H1 (cell line): ENCODE measurements around the gene IFNA16. TPM values are rescaled to one million over a fixed set of nuclear protein-coding genes. Genes with fewer than 3 reads are reported as not detected.
"Not testable (repeated sequence)": the region's sequence is repeated elsewhere in the genome, so short reads cannot be mapped to it uniquely, and the experiment has no call there.

ENCODE experiments used
- CTCF ChIA-PET: fragments of 300-600 bp; sonication (Branson Sonifier 250); formaldehyde crosslinking; loops from one replicate; lab custom pipeline; 2021; ENCODE audit not compliant: partially characterized antibody; lab: Charles Lee
- POLR2A ChIA-PET: fragments of 300-600 bp; sonication (Branson Sonifier 250); formaldehyde crosslinking; loops from one replicate; lab custom pipeline; 2021; ENCODE audit warnings: inconsistent platforms; ENCODE audit not compliant: partially characterized antibody; lab: Charles Lee
- DNase-seq, 2 experiments: peaks; one replicate each; pipeline versions ENCODE4 v3.0.0 to v3.0.0-alpha.2; 2010 to 2022; ENCODE audit warnings: low spot score in 2 of 2, low read depth in 1 of 2, mixed read lengths in 1 of 2
- FAIRE-seq: peaks from 2 replicates; lab custom pipeline; 2011; peaks lifted over from hg19 to GRCh38; lab: Jason Lieb, UNC
- H2AFZ ChIP-seq: 2 replicates; pipeline ENCODE4 v1.8.1; 2012; ENCODE audit warnings: low read length, inconsistent platforms
- H2AK5ac ChIP-seq: 2 replicates; pipeline ENCODE4 v1.6.1; 2013; ENCODE audit warnings: low read depth, low read length
- H2BK120ac ChIP-seq: replicated peaks from 2 replicates; pipeline ENCODE3; 2013; ENCODE audit warnings: low read depth, low read length, inconsistent platforms
- H2BK12ac ChIP-seq: 2 replicates; pipeline ENCODE4 v1.6.1; 2013; ENCODE audit warnings: low read depth, low read length
- H2BK15ac ChIP-seq: 2 replicates; pipeline ENCODE4 v1.6.1; 2013; ENCODE audit warnings: low read length
- H2BK20ac ChIP-seq: 2 replicates; pipeline ENCODE4 v1.6.1; 2013; ENCODE audit warnings: low read length
- H2BK5ac ChIP-seq: 2 replicates; pipeline ENCODE4 v1.6.1; 2013; ENCODE audit warnings: low read depth, low read length
- H3K14ac ChIP-seq: 2 replicates; pipeline ENCODE4 v1.6.1; 2013; ENCODE audit warnings: inconsistent platforms; ENCODE audit not compliant: insufficient read length
- H3K18ac ChIP-seq: 2 replicates; pipeline ENCODE4 v1.6.1; 2013; ENCODE audit warnings: low read length; ENCODE audit errors: extremely low read depth
- H3K23ac ChIP-seq: 2 replicates; pipeline ENCODE4 v1.6.1; 2013; ENCODE audit warnings: inconsistent platforms; ENCODE audit not compliant: insufficient read length
- H3K23me2 ChIP-seq: 2 replicates; pipeline ENCODE4 v1.6.1; 2013; ENCODE audit warnings: low read depth, low read length
- H3K27ac ChIP-seq: 2 replicates; pipeline ENCODE4 v1.6.1; 2011; ENCODE audit warnings: low read depth, low read length, inconsistent platforms
- H3K27me3 ChIP-seq, 4 experiments: replicated peaks in 1 of 4; 1 replicate in 1 of 4; 2 replicates in 3 of 4; pipeline versions ENCODE4 v1.6.1 to v1.8.1; 2011 to 2013; ENCODE audit warnings: low read length in 3 of 4, mild to moderate bottlenecking in 3 of 4, inconsistent platforms in 2 of 4, mixed read lengths in 2 of 4, moderate library complexity in 1 of 4; ENCODE audit not compliant: control insufficient read depth in 3 of 4, insufficient read depth in 3 of 4; ENCODE audit errors: extremely low read depth in 1 of 4
- H3K36me3 ChIP-seq, 4 experiments: 2 replicates each; pipeline versions ENCODE4 v1.6.1 to v1.8.1; 2011 to 2013; ENCODE audit warnings: mild to moderate bottlenecking in 4 of 4, low read length in 3 of 4, moderate library complexity in 2 of 4, control low read depth in 1 of 4, inconsistent platforms in 1 of 4; ENCODE audit not compliant: insufficient read depth in 4 of 4, control insufficient read depth in 2 of 4
- H3K4ac ChIP-seq: replicated peaks from 2 replicates; pipeline ENCODE3; 2013; ENCODE audit warnings: low read length, low read depth, mixed read lengths, inconsistent platforms; ENCODE audit not compliant: insufficient read length
- H3K4me1 ChIP-seq, 4 experiments: replicated peaks in 1 of 4; 1 replicate in 1 of 4; 2 replicates in 3 of 4; pipeline versions ENCODE4 v1.6.1 to v1.8.1; 2011 to 2013; ENCODE audit warnings: low read length in 3 of 4, inconsistent platforms in 2 of 4, mixed read lengths in 1 of 4; ENCODE audit not compliant: insufficient read depth in 4 of 4, control insufficient read depth in 3 of 4
- H3K4me2 ChIP-seq, 2 experiments: 2 replicates each; pipeline versions ENCODE4 v1.6.1 to v1.8.1; 2011 to 2013; ENCODE audit warnings: low read depth in 2 of 2, low read length in 2 of 2, control low read depth in 1 of 2, inconsistent platforms in 1 of 2, mild to moderate bottlenecking in 1 of 2; ENCODE audit not compliant: insufficient read depth in 1 of 2
- H3K4me3 ChIP-seq, 4 experiments: fragments of 200-600, 300-600 bp in 1 of 4; sonication (generic), shearing (Covaris generic), sonication (Bioruptor Twin) in 1 of 4; 2 replicates each; pipeline versions ENCODE4 v1.5.1 to v1.8.1; 2011 to 2016; ENCODE audit warnings: low read length in 4 of 4, low read depth in 3 of 4, control low read depth in 2 of 4, inconsistent platforms in 2 of 4, mild to moderate bottlenecking in 2 of 4, mixed read lengths in 1 of 4, moderate library complexity in 1 of 4; ENCODE audit not compliant: insufficient read depth in 2 of 4; ENCODE audit errors: extremely low read depth in 1 of 4
- H3K56ac ChIP-seq: replicated peaks from 2 replicates; pipeline ENCODE3; 2013; ENCODE audit warnings: low read depth, mild to moderate bottlenecking, mixed read lengths, low read length, inconsistent platforms; ENCODE audit not compliant: insufficient read length
- H3K79me1 ChIP-seq: 2 replicates; pipeline ENCODE4 v1.6.1; 2013; ENCODE audit warnings: low read depth, low read length, control low read depth
- H3K79me2 ChIP-seq, 2 experiments: 2 replicates each; pipeline versions ENCODE4 v1.6.1 to v1.8.1; 2012 to 2013; ENCODE audit warnings: low read length in 2 of 2, mild to moderate bottlenecking in 2 of 2, inconsistent platforms in 1 of 2; ENCODE audit not compliant: insufficient read depth in 2 of 2, control insufficient read depth in 1 of 2
- H3K9ac ChIP-seq, 4 experiments: replicated peaks in 1 of 4; 1 replicate in 1 of 4; 2 replicates in 3 of 4; pipeline versions ENCODE4 v1.6.1 to v1.8.1; 2011 to 2013; ENCODE audit warnings: low read depth in 3 of 4, low read length in 3 of 4, control low read depth in 2 of 4, mild to moderate bottlenecking in 2 of 4, moderate library complexity in 2 of 4, inconsistent platforms in 1 of 4; ENCODE audit errors: extremely low read depth in 1 of 4
- H3K9me3 ChIP-seq, 2 experiments: 2 replicates each; pipeline versions ENCODE4 v1.6.1 to v1.8.1; 2012 to 2013; ENCODE audit warnings: mild to moderate bottlenecking in 2 of 2, moderate library complexity in 2 of 2, control low read depth in 1 of 2, inconsistent platforms in 1 of 2, low read depth in 1 of 2, low read length in 1 of 2, mixed read lengths in 1 of 2; ENCODE audit not compliant: insufficient read depth in 2 of 2
- H4K20me1 ChIP-seq, 2 experiments: replicated peaks in 1 of 2; 2 replicates each; pipeline versions ENCODE3 to v1.8.1; 2011 to 2013; ENCODE audit warnings: inconsistent platforms in 2 of 2, low read length in 2 of 2, mild to moderate bottlenecking in 1 of 2; ENCODE audit not compliant: insufficient read depth in 2 of 2, control insufficient read depth in 1 of 2
- H4K5ac ChIP-seq: 2 replicates; pipeline ENCODE4 v1.6.1; 2013; ENCODE audit warnings: low read length, low read depth, mixed read lengths, inconsistent platforms; ENCODE audit not compliant: insufficient read length
- H4K8ac ChIP-seq: 2 replicates; pipeline ENCODE4 v1.8.0; 2013; ENCODE audit warnings: mild to moderate bottlenecking, moderate library complexity, low read length, inconsistent platforms; ENCODE audit not compliant: insufficient read depth; ENCODE audit errors: extremely low read depth
- H4K91ac ChIP-seq: replicated peaks from 2 replicates; pipeline ENCODE3; 2013; ENCODE audit warnings: low read length, mixed read lengths, inconsistent platforms; ENCODE audit not compliant: insufficient read length
- RAD21 ChIP-seq, 2 experiments: IDR thresholded peaks in 1 of 2; conservative IDR thresholded peaks in 1 of 2; 2 replicates each; pipeline ENCODE4 v1.6.1; 2011; ENCODE audit warnings: low read depth in 2 of 2, low read length in 2 of 2, improper control_type of control experiment in 1 of 2, inconsistent platforms in 1 of 2, mild to moderate bottlenecking in 1 of 2, moderate library complexity in 1 of 2
- WGBS, 2 experiments: shearing (Covaris generic) in 1 of 2; methylation state at CpG; one replicate each; pipeline versions ENCODE4 v1.1.6 to v1.1.7; 2013 to 2015; ENCODE audit warnings: low lambda C conversion rate in 2 of 2, mixed read lengths in 2 of 2, inconsistent platforms in 1 of 2, low coverage in 1 of 2, missing lambda C conversion rate in 1 of 2; ENCODE audit not compliant: insufficient replicate concordance in 2 of 2, insufficient coverage in 1 of 2, insufficient read length in 1 of 2; ENCODE audit errors: extremely low coverage in 1 of 2, missing lambda C conversion rate in 1 of 2; 5-methylcytosine and 5-hydroxymethylcytosine counted together
- polyA plus RNA-seq, 7 experiments: library from polyadenylated mRNA; depleted of rRNA in 3 of 7; stranded (reverse) in 5 of 7; unstranded in 2 of 7; fragments of >200 nt in 5 of 7; fragments of 200-250 nt in 2 of 7; gene quantifications; 1 replicate in 5 of 7; 2 replicates in 1 of 7; 4 replicates in 1 of 7; pipeline versions ENCODE4 v1.2.1 to v1.2.3, GENCODE V29; 2011 to 2013; ENCODE audit warnings: missing spikeins in 2 of 7, mixed read lengths in 2 of 7
- total RNA-seq: library from RNA; stranded (reverse); fragmentation: NEBNext Ultra II Directional; extraction: Animal tissue kit (Norgen Biotek cat#: 25700); gene quantifications from 2 replicates; pipeline ENCODE4 v1.2.1, GENCODE V29; 2021
- TF ChIP-seq, protein P1 (sequence below), 3 experiments: IDR thresholded peaks; 1 replicate in 2 of 3; 2 replicates in 1 of 3; pipeline versions ENCODE4 v1.5.1 to v1.6.1; 2011; ENCODE audit warnings: low read length in 3 of 3, mild to moderate bottlenecking in 3 of 3, inconsistent platforms in 2 of 3, low read depth in 1 of 3, moderate library complexity in 1 of 3; ENCODE audit not compliant: insufficient read depth in 1 of 3; ENCODE audit errors: control extremely low read depth in 1 of 3

Gene IFNA16
- total and polyA plus RNA-seq, 2 of the 8 experiments (the other 6 are each of a cell fraction or from before 2014, with no cell fraction given) = not detected

DNA sequence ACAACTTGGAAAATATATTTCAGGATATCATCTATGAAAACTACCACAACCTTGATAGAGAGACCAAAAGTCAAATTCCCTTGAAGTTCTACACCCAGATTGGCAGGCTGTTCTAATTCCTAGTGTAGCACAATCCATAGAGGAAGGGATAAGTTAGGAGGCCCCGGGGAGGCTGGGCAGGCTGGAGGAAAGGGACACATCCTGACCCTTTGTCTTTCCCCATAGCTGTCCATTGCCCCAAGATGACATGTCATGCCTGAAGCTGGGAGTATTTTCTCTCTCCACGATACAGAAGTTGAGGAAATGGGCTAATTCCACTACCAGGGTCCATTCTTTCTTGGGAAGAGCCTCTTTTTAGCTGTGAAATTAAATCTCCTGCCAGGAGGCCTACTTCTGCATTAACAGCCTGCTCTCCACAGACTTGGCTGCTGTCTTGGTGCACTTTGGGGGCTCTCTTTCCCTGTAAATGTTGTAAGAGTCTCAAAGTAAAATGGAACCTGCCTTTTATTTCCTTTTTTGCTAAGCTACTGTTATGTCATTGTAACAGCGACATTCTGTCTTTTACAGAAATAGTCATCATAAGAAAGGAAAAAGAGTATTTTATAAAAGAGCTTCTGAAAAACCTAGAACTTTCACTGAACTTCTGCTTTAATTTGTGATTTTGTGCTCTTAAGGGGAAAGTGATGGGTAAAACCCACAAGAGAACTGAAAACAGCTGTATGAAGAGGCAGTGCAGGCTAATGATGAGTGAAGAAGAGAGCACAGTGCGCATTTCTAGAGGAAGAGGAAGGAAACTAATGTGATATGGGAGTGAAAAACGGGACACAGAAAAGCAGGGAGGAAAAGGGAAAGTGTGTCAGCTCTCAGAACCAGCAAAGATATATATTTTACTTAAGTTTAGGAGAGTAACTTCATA is 3.4 kb downstream of the IFNA16 start:
- H3K4me2 ChIP-seq, H2AK5ac ChIP-seq, H3K4ac ChIP-seq, H4K8ac ChIP-seq, H3K27me3 ChIP-seq, H3K14ac ChIP-seq, H3K79me2 ChIP-seq, H2AFZ ChIP-seq, H2BK12ac ChIP-seq, FAIRE-seq, H2BK15ac ChIP-seq, POLR2A ChIA-PET, H3K27ac ChIP-seq, H2BK120ac ChIP-seq, H3K56ac ChIP-seq, H3K23me2 ChIP-seq, H3K9ac ChIP-seq, H3K9me3 ChIP-seq, DNase-seq, H4K5ac ChIP-seq, H3K4me3 ChIP-seq, H3K23ac ChIP-seq, H3K4me1 ChIP-seq, H3K36me3 ChIP-seq, H2BK20ac ChIP-seq, H4K91ac ChIP-seq, H3K79me1 ChIP-seq, H3K18ac ChIP-seq, H2BK5ac ChIP-seq, H4K20me1 ChIP-seq: not testable (repeated sequence)
- WGBS, 2 experiments = 42% methylated on average over 4 of the region's 5 CpGs; no CpG with 5 or more reads in 1 of the 2 experiments
- CTCF ChIA-PET = interaction anchor here (0.6 to 3.5 kb wide), 16 partner anchors 12 to 1281 kb away, joined by 3 to 19 read pairs (median 4); partner anchors contain the start of gene IFNA7
- peak; percentile 59 to 70 for TF ChIP-seq RAD21 (IDR thresholded peaks at IDR 0.05 in 1 of 2, conservative IDR thresholded peaks at IDR 0.05 in 1 of 2; ENCODE audit: low read depth in 2 of 2, low read length in 2 of 2)
- TF ChIP-seq, protein P1, sequence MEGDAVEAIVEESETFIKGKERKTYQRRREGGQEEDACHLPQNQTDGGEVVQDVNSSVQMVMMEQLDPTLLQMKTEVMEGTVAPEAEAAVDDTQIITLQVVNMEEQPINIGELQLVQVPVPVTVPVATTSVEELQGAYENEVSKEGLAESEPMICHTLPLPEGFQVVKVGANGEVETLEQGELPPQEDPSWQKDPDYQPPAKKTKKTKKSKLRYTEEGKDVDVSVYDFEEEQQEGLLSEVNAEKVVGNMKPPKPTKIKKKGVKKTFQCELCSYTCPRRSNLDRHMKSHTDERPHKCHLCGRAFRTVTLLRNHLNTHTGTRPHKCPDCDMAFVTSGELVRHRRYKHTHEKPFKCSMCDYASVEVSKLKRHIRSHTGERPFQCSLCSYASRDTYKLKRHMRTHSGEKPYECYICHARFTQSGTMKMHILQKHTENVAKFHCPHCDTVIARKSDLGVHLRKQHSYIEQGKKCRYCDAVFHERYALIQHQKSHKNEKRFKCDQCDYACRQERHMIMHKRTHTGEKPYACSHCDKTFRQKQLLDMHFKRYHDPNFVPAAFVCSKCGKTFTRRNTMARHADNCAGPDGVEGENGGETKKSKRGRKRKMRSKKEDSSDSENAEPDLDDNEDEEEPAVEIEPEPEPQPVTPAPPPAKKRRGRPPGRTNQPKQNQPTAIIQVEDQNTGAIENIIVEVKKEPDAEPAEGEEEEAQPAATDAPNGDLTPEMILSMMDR (IDR thresholded peaks at IDR 0.05; ENCODE audit: control extremely low read depth in 1 of 3, insufficient read depth in 1 of 3, low read depth in 1 of 3, low read length in 3 of 3) = peak; percentile 24 to 58 (median 46)
